ENCODE measurements around the gene RNF145. TPM values are rescaled to one million over a fixed set of nuclear protein-coding genes. Genes with fewer than 3 reads are reported as not detected.

The RNF145 gene
- polyA plus RNA-seq, 3 donors, result 9.1 to 23.6 (median 11.5) TPM

GRCh38 chr5:159215886-159216285, 6.5 kb upstream of the RNF145 start:
- H3K4me1 Mint-ChIP-seq, result peaks cover 23% of the 10 kb centered on the region
- H3K9me3 Mint-ChIP-seq, result peaks cover 0 to 3% (median 0%) of the 10 kb centered on the region in 7 donors
- no peak overlapping the region for H3K27ac ChIP-seq (ENCODE audit: low read depth in 1 of 2, low read length in 2 of 2)
- DNase-seq, result no peak
- H3K4me3 ChIP-seq (replicated peaks in 1 of 3; ENCODE audit: low read depth in 2 of 3, low read length in 3 of 3), result no peak overlapping the region
- H3K9ac ChIP-seq (ENCODE audit: insufficient read depth, low read length, poor library complexity, severe bottlenecking), result no peak overlapping the region
- H3K36me3 Mint-ChIP-seq, result no peaks in the 10 kb centered on the region
- TF ChIP-seq CTCF (IDR thresholded peaks at IDR 0.05), result no peak
- H3K27me3 ChIP-seq (ENCODE audit: control insufficient read depth in 2 of 2, insufficient read depth in 2 of 2, low read length in 2 of 2), result no peaks in the 10 kb centered on the region
- no peak overlapping the region for H2AFZ ChIP-seq (ENCODE audit: insufficient read depth, low read depth, low read length, poor library complexity, severe bottlenecking)
- H3K79me2 ChIP-seq (ENCODE audit: insufficient read depth, low read length), result no peaks in the 10 kb centered on the region
- no peak overlapping the region for H3K27ac Mint-ChIP-seq
- no CpG with 5 or more reads among the region's 3 CpGs for WGBS (ENCODE audit: insufficient coverage)
- H3K4me3 Mint-ChIP-seq, result no peak overlapping the region
- no peak overlapping the region for H3K4me2 ChIP-seq (replicated peaks; ENCODE audit: extremely low read depth, low read length, poor library complexity, severe bottlenecking)
- H4K20me1 ChIP-seq (ENCODE audit: insufficient read depth, low read length), result no peaks in the 10 kb centered on the region
- intact Hi-C loops (cut with micrococcal nuclease), result no loop called here
- H3K27me3 Mint-ChIP-seq (ENCODE audit: low read depth in 3 of 3), result peaks cover 0 to 2% (median 1%) of the 10 kb centered on the region in 3 donors
- no peaks in the 10 kb centered on the region for H3K36me3 ChIP-seq (replicated peaks in 1 of 2; ENCODE audit: control insufficient read depth in 1 of 2, insufficient read depth in 2 of 2, low read length in 2 of 2)
- no peaks in the 10 kb centered on the region for H3K9me3 ChIP-seq (replicated peaks in 1 of 2; ENCODE audit: control insufficient read depth in 1 of 2, insufficient read depth in 1 of 2, low read length in 2 of 2)
- H3K4me1 ChIP-seq (ENCODE audit: control insufficient read depth in 1 of 2, insufficient read depth in 2 of 2, low read length in 2 of 2), result peaks cover 8 to 14% of the 10 kb centered on the region in 2 donors

- Histone ChIP-seq H3K36me3 (replicated peaks in 1 of 2; ENCODE audit: control insufficient read depth in 1 of 2, insufficient read depth in 2 of 2, low read length in 2 of 2) (no peaks in the 10 kb centered on the region), H3K9me3 (replicated peaks in 1 of 2; ENCODE audit: control insufficient read depth in 1 of 2, insufficient read depth in 1 of 2, low read length in 2 of 2) (no peaks in the 10 kb centered on the region), H4K20me1 (ENCODE audit: insufficient read depth, low read length) (no peaks in the 10 kb centered on the region), H3K4me2 (replicated peaks; ENCODE audit: extremely low read depth, low read length, poor library complexity, severe bottlenecking) (no peak overlapping the region), H3K4me3 (replicated peaks in 1 of 3; ENCODE audit: low read depth in 2 of 3, low read length in 3 of 3) (no peak overlapping the region), H3K27ac (ENCODE audit: low read depth in 1 of 2, low read length in 2 of 2) (no peak overlapping the region), H3K79me2 (ENCODE audit: insufficient read depth, low read length) (peaks cover 2% of the 10 kb centered on the region), H2AFZ (ENCODE audit: insufficient read depth, low read depth, low read length, poor library complexity, severe bottlenecking) (no peak overlapping the region), H3K9ac (ENCODE audit: insufficient read depth, low read length, poor library complexity, severe bottlenecking) (no peak overlapping the region), H3K27me3 (ENCODE audit: control insufficient read depth in 2 of 2, insufficient read depth in 2 of 2, low read length in 2 of 2) (no peaks in the 10 kb centered on the region), H3K4me1 (ENCODE audit: control insufficient read depth in 1 of 2, insufficient read depth in 2 of 2, low read length in 2 of 2) (peaks cover 20 to 26% of the 10 kb centered on the region in 2 donors)
- Mint-ChIP-seq H3K27me3 (ENCODE audit: low read depth in 3 of 3) (peaks cover 0 to 2% (median 1%) of the 10 kb centered on the region in 3 donors), H3K4me3 (no peak overlapping the region), H3K36me3 (no peaks in the 10 kb centered on the region), H3K4me1 (peaks cover 35% of the 10 kb centered on the region), H3K27ac (no peak overlapping the region), H3K9me3 (peaks cover 0 to under 1% (median 0%) of the 10 kb centered on the region in 7 donors)
- WGBS (ENCODE audit: insufficient coverage), result no CpG with 5 or more reads among the region's 2 CpGs
- TF ChIP-seq CTCF (IDR thresholded peaks at IDR 0.05), result no peak
- intact Hi-C loops (cut with micrococcal nuclease), result loop anchor here in 1 of 2 donors (5.0 kb wide), 1 partner anchor 48 kb away; the partner anchor contains the start of gene UBLCP1
- DNase-seq, result no peak
Measured at GRCh38 chr5:159214486-159215271, 5.3 kb upstream of the RNF145 start.
